ENCODE measurements around the gene C7orf33. TPM values are rescaled to one million over a fixed set of nuclear protein-coding genes. Genes with fewer than 3 reads are reported as not detected.

Gene C7orf33
- total and polyA plus RNA-seq, 9 of the 15 experiments (the other 6 are each of a cell fraction or from before 2014, with no cell fraction given), result 0.04 TPM; not detected in 8

GRCh38 chr7:148626828-148627227, 36.3 kb downstream of the C7orf33 start:
- no peak for TF ChIP-seq SMAD4 (CRISPR knock-in tag; conservative IDR thresholded peaks at IDR 0.05)
- no peak for TF ChIP-seq BDP1 (IDR thresholded peaks at IDR 0.05; ENCODE audit: insufficient read depth, insufficient read length)
- TF ChIP-seq CREB1 (IDR thresholded peaks at IDR 0.05), result no peak
- no peak for TF ChIP-seq CREB1 (CRISPR knock-in tag; IDR thresholded peaks at IDR 0.05)
- TF ChIP-seq HOMEZ (CRISPR knock-in tag; IDR thresholded peaks at IDR 0.05), result no peak
- no peak for TF ChIP-seq ZNF444 (CRISPR knock-in tag; IDR thresholded peaks at IDR 0.05)
- TF ChIP-seq, protein P1, sequence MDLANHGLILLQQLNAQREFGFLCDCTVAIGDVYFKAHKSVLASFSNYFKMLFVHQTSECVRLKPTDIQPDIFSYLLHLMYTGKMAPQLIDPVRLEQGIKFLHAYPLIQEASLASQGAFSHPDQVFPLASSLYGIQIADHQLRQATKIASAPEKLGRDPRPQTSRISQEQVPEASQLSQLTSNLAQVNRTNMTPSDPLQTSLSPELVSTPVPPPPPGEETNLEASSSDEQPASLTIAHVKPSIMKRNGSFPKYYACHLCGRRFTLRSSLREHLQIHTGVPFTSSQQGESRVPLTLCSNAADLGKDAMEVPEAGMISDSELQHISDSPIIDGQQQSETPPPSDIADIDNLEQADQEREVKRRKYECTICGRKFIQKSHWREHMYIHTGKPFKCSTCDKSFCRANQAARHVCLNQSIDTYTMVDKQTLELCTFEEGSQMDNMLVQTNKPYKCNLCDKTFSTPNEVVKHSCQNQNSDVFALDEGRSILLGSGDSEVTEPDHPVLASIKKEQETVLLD (IDR thresholded peaks at IDR 0.05), result no peak
- no peak for TF ChIP-seq L3MBTL2 (IDR thresholded peaks at IDR 0.05)
- TF ChIP-seq ARID1B (IDR thresholded peaks at IDR 0.05), result no peak
- TF ChIP-seq, protein P2, sequence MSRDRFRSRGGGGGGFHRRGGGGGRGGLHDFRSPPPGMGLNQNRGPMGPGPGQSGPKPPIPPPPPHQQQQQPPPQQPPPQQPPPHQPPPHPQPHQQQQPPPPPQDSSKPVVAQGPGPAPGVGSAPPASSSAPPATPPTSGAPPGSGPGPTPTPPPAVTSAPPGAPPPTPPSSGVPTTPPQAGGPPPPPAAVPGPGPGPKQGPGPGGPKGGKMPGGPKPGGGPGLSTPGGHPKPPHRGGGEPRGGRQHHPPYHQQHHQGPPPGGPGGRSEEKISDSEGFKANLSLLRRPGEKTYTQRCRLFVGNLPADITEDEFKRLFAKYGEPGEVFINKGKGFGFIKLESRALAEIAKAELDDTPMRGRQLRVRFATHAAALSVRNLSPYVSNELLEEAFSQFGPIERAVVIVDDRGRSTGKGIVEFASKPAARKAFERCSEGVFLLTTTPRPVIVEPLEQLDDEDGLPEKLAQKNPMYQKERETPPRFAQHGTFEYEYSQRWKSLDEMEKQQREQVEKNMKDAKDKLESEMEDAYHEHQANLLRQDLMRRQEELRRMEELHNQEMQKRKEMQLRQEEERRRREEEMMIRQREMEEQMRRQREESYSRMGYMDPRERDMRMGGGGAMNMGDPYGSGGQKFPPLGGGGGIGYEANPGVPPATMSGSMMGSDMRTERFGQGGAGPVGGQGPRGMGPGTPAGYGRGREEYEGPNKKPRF (IDR thresholded peaks at IDR 0.05; ENCODE audit: low read depth, low read length), result no peak
- no peak for TF ChIP-seq ATF7 (IDR thresholded peaks at IDR 0.05)
- TF ChIP-seq MCM7 (IDR thresholded peaks at IDR 0.05), result no peak
- no peak for TF ChIP-seq HEY1 (CRISPR knock-in tag; IDR thresholded peaks at IDR 0.05; ENCODE audit: borderline replicate concordance)
- TF ChIP-seq HIVEP1 (CRISPR knock-in tag; IDR thresholded peaks at IDR 0.05), result no peak
- TF ChIP-seq ETV6 (IDR thresholded peaks at IDR 0.05; ENCODE audit: borderline replicate concordance in 1 of 2, low read depth in 2 of 2, low read length in 1 of 2), result no peak
- no peak for TF ChIP-seq ETV6 (CRISPR knock-in tag; IDR thresholded peaks at IDR 0.05; ENCODE audit: borderline replicate concordance)
- intact Hi-C loops (cut with micrococcal nuclease) (no loop called here), in situ Hi-C loops (cut with MboI) (no loop called here)
- no peak overlapping the region for H3K27ac ChIP-seq (ENCODE audit: extremely low read depth, low read depth, low read length)
- H3K9ac ChIP-seq (ENCODE audit: insufficient read depth in 1 of 2, low read depth in 2 of 2, low read length in 2 of 2), result no peak overlapping the region
- ATAC-seq (no peak), FAIRE-seq (no peak), DNase-seq (ENCODE audit: extremely low read depth in 1 of 4, low spot score in 3 of 4) (no peak)
- H3K4me3 ChIP-seq, result no peak overlapping the region
- H3K4me2 ChIP-seq (ENCODE audit: insufficient read depth, low read length), result no peak overlapping the region
- 12% methylated on average over 3 of the region's 3 CpGs for WGBS (ENCODE audit: insufficient coverage, low coverage, missing lambda C conversion rate)
- no peaks in the 10 kb centered on the region for H3K9me1 ChIP-seq (ENCODE audit: control insufficient read depth, insufficient read depth, low read length)
- no peaks in the 10 kb centered on the region for H3K36me3 ChIP-seq (ENCODE audit: control insufficient read depth, insufficient read depth, low read length)
- no peaks in the 10 kb centered on the region for H4K20me1 ChIP-seq (replicated peaks; ENCODE audit: control insufficient read depth, insufficient read depth, low read length)
- no TSS peak for BruUV-seq (replicated peaks)
- no peak overlapping the region for H2AFZ ChIP-seq (ENCODE audit: low read depth, low read length)
- no peaks in the 10 kb centered on the region for H3K79me2 ChIP-seq (ENCODE audit: control insufficient read depth, insufficient read depth, low read length)
- H3K9me3 ChIP-seq (replicated peaks; ENCODE audit: control insufficient read depth, insufficient read depth, low read depth, low read length), result no peaks in the 10 kb centered on the region
- no peaks in the 10 kb centered on the region for H3K4me1 ChIP-seq (replicated peaks in 1 of 2; ENCODE audit: control insufficient read depth in 2 of 2, insufficient read depth in 2 of 2, low read length in 2 of 2)
- ChIA-PET POLR2A (no interaction called here), CTCF (ENCODE audit: low intra/inter-chr PET ratio) (no interaction called here)
- peaks cover 22 to 38% of the 10 kb centered on the region in 2 experiments; a peak in 4 of 5 replicates for H3K27me3 ChIP-seq (ENCODE audit: control insufficient read depth in 2 of 2, insufficient read depth in 2 of 2, low read length in 2 of 2)
